Mesenchymal stem cell (in vitro differentiated cells and primary cell): Measurements from ENCODE around the gene POMT2.
"Not testable (repeated sequence)": the region's sequence is repeated elsewhere in the genome, so short reads cannot be mapped to it uniquely, and the experiment has no call there.

Source experiments
- DNase-seq: peaks from one replicate; pipeline ENCODE4 v3.0.0-alpha.2; 2013
- H2AFZ ChIP-seq: one replicate; pipeline ENCODE4 v1.6.1; 2013; ENCODE audit warnings: low read depth, mild to moderate bottlenecking, control low read depth, inconsistent platforms, low read length, moderate library complexity
- H2AK5ac ChIP-seq: 2 replicates; pipeline ENCODE4 v1.6.1; 2013; ENCODE audit warnings: low read length, moderate library complexity, mild to moderate bottlenecking, inconsistent platforms; ENCODE audit not compliant: severe bottlenecking
- H2BK120ac ChIP-seq: one replicate; pipeline ENCODE4 v1.6.1; 2013; ENCODE audit warnings: low read depth, mild to moderate bottlenecking, inconsistent platforms, low read length, moderate library complexity
- H2BK12ac ChIP-seq, 2 experiments: one replicate each; pipeline ENCODE4 v1.6.1; 2013; ENCODE audit warnings: inconsistent platforms in 2 of 2, low read length in 2 of 2, mild to moderate bottlenecking in 2 of 2, moderate library complexity in 2 of 2, control low read depth in 1 of 2
- H2BK15ac ChIP-seq: one replicate; pipeline ENCODE4 v1.6.1; 2013; ENCODE audit warnings: mild to moderate bottlenecking, low read depth, inconsistent platforms; ENCODE audit not compliant: poor library complexity, severe bottlenecking
- H2BK5ac ChIP-seq: 2 replicates; pipeline ENCODE4 v1.6.1; 2013; ENCODE audit warnings: low read depth, mild to moderate bottlenecking, low read length, control low read depth, inconsistent platforms; ENCODE audit not compliant: poor library complexity, severe bottlenecking
- H3K14ac ChIP-seq, 2 experiments: one replicate each; pipeline ENCODE4 v1.6.1; 2013; ENCODE audit warnings: inconsistent platforms in 2 of 2, low read length in 2 of 2, control low read depth in 1 of 2, mild to moderate bottlenecking in 1 of 2, moderate library complexity in 1 of 2
- H3K18ac ChIP-seq, 2 experiments: one replicate each; pipeline ENCODE4 v1.6.1; 2013; ENCODE audit warnings: inconsistent platforms in 2 of 2, low read length in 2 of 2, control low read depth in 1 of 2, low read depth in 1 of 2, mild to moderate bottlenecking in 1 of 2
- H3K23ac ChIP-seq, 2 experiments: one replicate each; pipeline ENCODE4 v1.6.1; 2013; ENCODE audit warnings: inconsistent platforms in 2 of 2, low read length in 2 of 2, mild to moderate bottlenecking in 2 of 2, moderate library complexity in 2 of 2, control low read depth in 1 of 2
- H3K27ac ChIP-seq: 2 replicates; pipeline ENCODE4 v1.5.1; 2013; ENCODE audit warnings: mild to moderate bottlenecking, moderate library complexity, low read length, control low read depth, inconsistent platforms; ENCODE audit not compliant: poor library complexity, severe bottlenecking
- H3K27me3 ChIP-seq, 2 experiments: 2 replicates each; pipeline versions ENCODE4 v1.6.1 to v1.7.0; 2013; ENCODE audit warnings: low read length in 2 of 2, mild to moderate bottlenecking in 2 of 2, moderate library complexity in 2 of 2, control low read depth in 1 of 2, inconsistent platforms in 1 of 2; ENCODE audit not compliant: control insufficient read depth in 1 of 2, insufficient read depth in 1 of 2
- H3K36me3 ChIP-seq, 2 experiments: 2 replicates each; pipeline versions ENCODE4 v1.6.1 to v1.7.0; 2013; ENCODE audit warnings: low read length in 2 of 2, control low read depth in 1 of 2, inconsistent platforms in 1 of 2, low read depth in 1 of 2, mild to moderate bottlenecking in 1 of 2; ENCODE audit not compliant: insufficient read depth in 2 of 2, control insufficient read depth in 1 of 2
- H3K4ac ChIP-seq, 2 experiments: one replicate each; pipeline ENCODE4 v1.6.1; 2013; ENCODE audit warnings: inconsistent platforms in 2 of 2, low read length in 2 of 2, mild to moderate bottlenecking in 2 of 2, moderate library complexity in 2 of 2, control low read depth in 1 of 2, low read depth in 1 of 2
- H3K4me1 ChIP-seq: 2 replicates; pipeline ENCODE4 v1.6.1; 2013; ENCODE audit warnings: low read depth, low read length, control low read depth; ENCODE audit not compliant: control insufficient read depth, insufficient read depth
- H3K4me2 ChIP-seq: 2 replicates; pipeline ENCODE4 v1.6.1; 2013; ENCODE audit warnings: low read length, mild to moderate bottlenecking, inconsistent platforms; ENCODE audit not compliant: poor library complexity, severe bottlenecking
- H3K4me3 ChIP-seq, 2 experiments: 2 replicates each; pipeline versions ENCODE4 v1.5.1 to v1.7.0; 2013; ENCODE audit warnings: low read length in 2 of 2, mild to moderate bottlenecking in 2 of 2, control low read depth in 1 of 2, low read depth in 1 of 2; ENCODE audit not compliant: insufficient read depth in 1 of 2
- H3K79me1 ChIP-seq: replicated peaks from 2 replicates; pipeline ENCODE4 v1.6.1; 2013; ENCODE audit warnings: mild to moderate bottlenecking, control low read depth, low read length, inconsistent platforms; ENCODE audit not compliant: poor library complexity, severe bottlenecking
- H3K9ac ChIP-seq: 2 replicates; pipeline ENCODE4 v1.7.0; 2013; ENCODE audit warnings: mild to moderate bottlenecking, low read length, moderate library complexity
- H3K9me3 ChIP-seq: 2 replicates; pipeline ENCODE4 v1.7.0; 2013; ENCODE audit warnings: mild to moderate bottlenecking, low read length; ENCODE audit not compliant: control insufficient read depth
- H4K8ac ChIP-seq: one replicate; pipeline ENCODE4 v1.6.1; 2013; ENCODE audit warnings: inconsistent platforms, mild to moderate bottlenecking, low read length, moderate library complexity
- H4K91ac ChIP-seq: one replicate; pipeline ENCODE4 v1.6.1; 2013; ENCODE audit warnings: mild to moderate bottlenecking, low read length, inconsistent platforms
- WGBS: methylation state at CpG from one replicate; pipeline ENCODE4 v1.1.7; 2013; ENCODE audit warnings: mixed read lengths; 5-methylcytosine and 5-hydroxymethylcytosine counted together

POMT2 gene

DNA sequence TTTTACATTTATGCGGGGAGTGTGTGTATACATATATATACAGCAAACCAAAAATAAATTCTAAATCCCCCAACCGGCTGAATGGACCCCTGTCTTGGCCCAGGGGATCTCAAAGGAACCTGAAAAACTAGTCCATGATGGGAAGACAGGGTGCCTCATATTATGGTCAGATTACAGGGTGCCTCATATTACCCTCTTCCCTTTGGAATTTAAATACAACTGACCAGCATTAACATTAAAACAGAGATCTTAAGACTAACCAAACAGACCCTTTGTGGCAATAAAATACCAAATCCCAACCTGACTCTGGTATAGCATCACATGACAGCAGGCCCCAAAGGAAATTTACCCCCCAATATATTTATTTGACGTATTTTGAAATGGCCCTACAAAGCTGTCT lies 17.2 kb upstream of the POMT2 start:
- no peak overlapping the region for H2AFZ ChIP-seq
- no peak overlapping the region for H3K27ac ChIP-seq
- H3K9me3 ChIP-seq: no peaks in the 10 kb centered on the region
- no peak overlapping the region for H3K23ac ChIP-seq
- H2AK5ac ChIP-seq: no peak overlapping the region
- WGBS: 80% methylated on average over 1 of the region's 3 CpGs
- no peak overlapping the region for H2BK120ac ChIP-seq
- H4K91ac ChIP-seq: no peak overlapping the region
- peaks cover 12 to 32% of the 10 kb centered on the region in 2 experiments for H3K36me3 ChIP-seq
- no peak overlapping the region for H2BK12ac ChIP-seq
- no peak overlapping the region for H3K9ac ChIP-seq
- no peak overlapping the region for H3K4me2 ChIP-seq
- H3K4ac ChIP-seq: no peak overlapping the region
- H3K14ac ChIP-seq: no peak overlapping the region
- no peak overlapping the region for H3K18ac ChIP-seq
- no peak overlapping the region for H3K4me3 ChIP-seq
- no peaks in the 10 kb centered on the region for H3K27me3 ChIP-seq
- no peak for DNase-seq
- H3K79me1 ChIP-seq: peaks cover 4% of the 10 kb centered on the region
- no peak overlapping the region for H4K8ac ChIP-seq
- H2BK15ac ChIP-seq: no peak overlapping the region
- H3K4me1 ChIP-seq: peaks cover 1% of the 10 kb centered on the region
- H2BK5ac ChIP-seq: no peak overlapping the region

DNA sequence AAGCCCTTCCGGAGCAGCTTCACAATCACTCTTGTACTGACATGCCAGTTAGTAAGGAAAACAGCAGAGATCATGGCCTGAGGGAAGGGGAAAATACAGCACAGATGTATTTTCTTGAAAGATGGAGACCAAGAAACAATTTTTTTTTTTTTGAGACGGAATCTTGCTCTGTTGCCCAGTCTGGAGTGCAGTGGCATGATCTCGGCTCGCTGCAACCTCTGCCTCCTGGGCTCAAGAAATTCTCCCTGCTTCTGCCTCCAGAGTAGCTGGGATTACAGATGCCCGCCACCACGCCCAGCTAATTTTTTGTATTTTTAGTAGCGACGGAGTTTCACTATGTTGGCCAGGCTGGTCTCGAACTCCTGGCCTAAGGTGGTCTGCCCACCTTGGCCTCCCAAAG lies 16.6 kb upstream of the POMT2 start:
- H3K4me3 ChIP-seq, H3K9ac ChIP-seq, H3K23ac ChIP-seq, H3K4me1 ChIP-seq, H4K91ac ChIP-seq, H3K79me1 ChIP-seq, H2BK15ac ChIP-seq, H3K27ac ChIP-seq, H3K9me3 ChIP-seq, H3K14ac ChIP-seq, H2BK120ac ChIP-seq, H3K4ac ChIP-seq, H3K27me3 ChIP-seq, H3K18ac ChIP-seq, H2AK5ac ChIP-seq, H2BK5ac ChIP-seq, DNase-seq, H2BK12ac ChIP-seq, H4K8ac ChIP-seq, H2AFZ ChIP-seq, H3K4me2 ChIP-seq: not testable (repeated sequence)
- 97% methylated on average over 9 of the region's 9 CpGs for WGBS
- peaks cover 12 to 26% of the 10 kb centered on the region in 2 experiments for H3K36me3 ChIP-seq

DNA sequence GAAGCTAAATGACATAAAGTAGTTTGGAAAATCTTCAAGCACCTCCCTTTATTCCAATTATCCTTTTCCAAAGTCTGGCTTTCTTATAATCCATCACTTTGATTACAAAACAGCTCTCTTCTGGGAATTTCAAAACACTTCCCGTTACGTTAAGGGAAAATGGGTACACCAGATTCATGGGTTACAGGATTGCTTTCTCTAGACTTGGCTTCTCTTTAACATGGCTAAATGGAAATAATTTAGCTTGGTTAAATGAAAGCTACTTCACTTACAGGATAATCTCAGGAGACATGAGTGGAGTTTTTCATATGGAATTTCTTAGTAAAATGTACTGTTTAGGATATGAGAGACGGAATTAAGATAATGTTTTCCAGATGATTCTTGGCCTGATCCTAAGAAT lies 14.9 kb upstream of the POMT2 start:
- Histone ChIP-seq H3K27ac (no peak overlapping the region), H4K8ac (no peak overlapping the region), H3K4me2 (no peak overlapping the region), H2AFZ (no peak overlapping the region), H3K9ac (no peak overlapping the region), H4K91ac (no peak overlapping the region), H2BK5ac (no peak overlapping the region), H2BK120ac (no peak overlapping the region), H3K36me3 (peaks cover 3 to 10% of the 10 kb centered on the region in 2 experiments), H3K9me3 (no peaks in the 10 kb centered on the region), H3K18ac (no peak overlapping the region), H2BK15ac (no peak overlapping the region), H3K27me3 (no peaks in the 10 kb centered on the region), H3K4me3 (no peak overlapping the region), H3K23ac (no peak overlapping the region), H2AK5ac (no peak overlapping the region), H2BK12ac (no peak overlapping the region), H3K4me1 (peaks cover 1% of the 10 kb centered on the region), H3K14ac (no peak overlapping the region), H3K79me1 (peaks cover 4% of the 10 kb centered on the region), H3K4ac (no peak overlapping the region)
- DNase-seq: no peak
- WGBS: 100% methylated on average over 2 of the region's 3 CpGs

DNA sequence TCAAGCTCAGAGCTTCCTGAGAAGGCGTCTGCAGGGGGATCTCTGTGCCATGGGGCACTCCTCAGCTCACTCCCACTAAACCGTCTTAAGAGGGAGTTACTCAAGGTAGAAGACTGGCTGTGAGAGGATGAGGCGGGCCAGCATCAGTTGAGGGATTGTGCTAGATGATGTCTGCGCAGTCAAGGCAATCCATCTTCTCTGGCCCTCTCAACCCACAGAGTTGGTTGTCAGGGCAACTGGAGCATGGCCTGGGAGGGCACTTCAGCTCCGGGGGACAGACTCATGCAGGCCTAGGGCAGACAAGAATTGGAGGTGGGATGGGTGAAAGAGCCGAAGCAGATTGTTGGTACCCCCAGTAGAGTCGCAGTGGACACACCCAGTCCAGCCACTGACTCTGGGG lies 9.2 kb upstream of the POMT2 start:
- Histone ChIP-seq H3K27me3 (no peaks in the 10 kb centered on the region), H2AK5ac (no peak overlapping the region), H3K18ac (no peak overlapping the region), H3K36me3 (no peaks in the 10 kb centered on the region), H4K8ac (no peak overlapping the region), H2BK5ac (no peak overlapping the region), H2BK15ac (no peak overlapping the region), H3K4me2 (no peak overlapping the region), H4K91ac (no peak overlapping the region), H3K14ac (no peak overlapping the region), H3K23ac (no peak overlapping the region), H3K4me1 (no peaks in the 10 kb centered on the region), H3K4me3 (no peak overlapping the region), H3K79me1 (peaks cover 5% of the 10 kb centered on the region), H3K4ac (no peak overlapping the region), H2BK12ac (no peak overlapping the region), H2BK120ac (no peak overlapping the region), H3K27ac (no peak overlapping the region), H3K9ac (no peak overlapping the region), H2AFZ (no peak overlapping the region), H3K9me3 (no peaks in the 10 kb centered on the region)
- DNase-seq: no peak
- WGBS: 94% methylated on average over 6 of the region's 7 CpGs
